Activated CD4-positive, alpha-beta T cell treated with anti-CD3 and anti-CD28 coated beads for 36 hours (primary cell): ENCODE data around the gene PACS1. TPM values are rescaled to one million over a fixed set of nuclear protein-coding genes. Genes with fewer than 3 reads are reported as not detected.

Experiments used
- total RNA-seq, 2 experiments: library from RNA; stranded (reverse); gene quantifications; one replicate each; pipeline ENCODE4 v1.2.3, GENCODE V29; 2021

The PACS1 gene
- total RNA-seq, 2 experiments from 2014 or later: 76.6 to 90.7 TPM

Other genes starting within 250 kb of the PACS1 start
- 1 to 10 TPM; 2.9 to 3.0 TPM for gene SNX32, start 236.3 kb upstream of the PACS1 start, total RNA-seq
- 1,000 to 10,000 TPM in 1 of 2 experiments, 100 to 1,000 TPM in 1; 888 to 1,074 TPM for gene CFL1, start 212.1 kb upstream of the PACS1 start, total RNA-seq
- gene MUS81, start 209.8 kb upstream of the PACS1 start, total RNA-seq: 10 to 100 TPM; 59.2 to 67.8 TPM
- gene EFEMP2, start 197.5 kb upstream of the PACS1 start, total RNA-seq: 10 to 100 TPM; 20.2 to 23.4 TPM
- 1 to 10 TPM; 1.7 TPM for gene CTSW, start 190.4 kb upstream of the PACS1 start, total RNA-seq
- 100 to 1,000 TPM in 1 of 2 experiments, 10 to 100 TPM in 1; 95.4 to 121 TPM for gene FIBP, start 181.8 kb upstream of the PACS1 start, total RNA-seq
- gene CCDC85B, start 179.6 kb upstream of the PACS1 start, total RNA-seq: 10 to 100 TPM; 25.5 to 45.0 TPM
- gene FOSL1, start 169.9 kb upstream of the PACS1 start, total RNA-seq: 10 to 100 TPM; 11.1 to 11.3 TPM
- 10 to 100 TPM; 21.4 to 22.9 TPM for gene C11orf68, start 151.2 kb upstream of the PACS1 start, total RNA-seq
- gene DRAP1, start 150.8 kb upstream of the PACS1 start, total RNA-seq: 100 to 1,000 TPM; 111 to 158 TPM
- gene TSGA10IP, start 124.8 kb upstream of the PACS1 start, total RNA-seq: not detected
- 10 to 100 TPM; 54.7 to 84.5 TPM for gene SART1, start 108.5 kb upstream of the PACS1 start, total RNA-seq
- 10 to 100 TPM; 45.1 to 52.2 TPM for gene EIF1AD, start 68.1 kb upstream of the PACS1 start, total RNA-seq
- 100 to 1,000 TPM; 233 to 293 TPM for gene BANF1, start 67.8 kb upstream of the PACS1 start, total RNA-seq
- not detected for gene CST6, start 58.3 kb upstream of the PACS1 start, total RNA-seq
- gene CATSPER1, start 43.8 kb upstream of the PACS1 start, total RNA-seq: not detected
- gene GAL3ST3, start 21.1 kb upstream of the PACS1 start, total RNA-seq: under 1 TPM; 0.51 to 0.69 TPM
- gene SF3B2, start 17.9 kb upstream of the PACS1 start, total RNA-seq: 100 to 1,000 TPM; 265 to 270 TPM
- gene KLC2, start 187.4 kb downstream of the PACS1 start, total RNA-seq: 10 to 100 TPM; 28.2 to 29.4 TPM
- gene RAB1B, start 198.4 kb downstream of the PACS1 start, total RNA-seq: 100 to 1,000 TPM; 114 to 147 TPM
- 1 to 10 TPM; 1.3 to 1.6 TPM for gene CNIH2, start 207.9 kb downstream of the PACS1 start, total RNA-seq
- gene YIF1A, start 218.9 kb downstream of the PACS1 start, total RNA-seq: 10 to 100 TPM; 47.5 to 49.8 TPM
- gene TMEM151A, start 221.6 kb downstream of the PACS1 start, total RNA-seq: not detected
- gene CD248, start 246.8 kb downstream of the PACS1 start, total RNA-seq: under 1 TPM; 0.23 to 0.26 TPM